ENCODE data around the gene TMEM259. TPM values are rescaled to one million over a fixed set of nuclear protein-coding genes. Genes with fewer than 3 reads are reported as not detected.

TMEM259 gene
- total RNA-seq, 1 experiment from 2014 or later: 202 TPM

DNA sequence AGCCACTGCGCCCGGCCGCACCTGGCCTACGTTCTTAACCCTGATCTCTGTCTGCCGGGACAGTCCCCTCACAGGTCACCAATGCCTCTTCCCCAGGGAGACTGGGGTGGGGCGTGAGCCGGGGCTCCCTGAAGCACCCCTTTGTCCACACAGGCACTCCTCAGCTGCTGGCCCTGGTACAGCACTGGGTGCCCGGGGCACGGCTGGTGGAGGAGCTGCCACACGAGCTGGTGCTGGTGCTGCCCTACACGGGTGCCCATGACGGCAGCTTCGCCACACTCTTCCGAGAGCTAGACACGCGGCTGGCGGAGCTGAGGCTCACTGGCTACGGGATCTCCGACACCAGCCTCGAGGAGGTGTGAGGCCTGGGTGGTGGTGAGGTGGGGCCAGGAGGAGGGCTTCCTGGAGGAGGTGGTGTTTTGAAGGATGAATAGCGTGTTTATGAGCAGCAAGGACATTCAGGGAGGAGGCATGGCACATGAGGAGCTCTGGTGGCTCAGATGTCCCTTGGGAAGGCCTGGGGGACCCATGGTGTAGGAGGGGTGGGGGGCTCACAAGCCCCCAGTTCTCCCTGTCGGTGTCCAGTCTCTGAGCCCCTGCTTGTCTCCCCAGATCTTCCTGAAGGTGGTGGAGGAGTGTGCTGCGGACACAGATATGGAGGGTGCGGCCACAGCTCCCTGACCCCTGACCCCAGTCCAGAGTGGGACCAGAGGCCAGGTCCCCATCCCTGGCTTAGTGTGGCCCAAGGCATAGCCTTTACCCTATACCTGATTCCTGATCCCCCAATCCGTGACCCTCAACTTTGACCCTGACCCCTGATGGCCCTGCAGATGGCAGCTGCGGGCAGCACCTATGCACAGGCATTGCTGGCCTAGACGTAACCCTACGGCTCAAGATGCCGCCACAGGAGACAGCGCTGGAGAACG is 32.5 kb upstream of the TMEM259 start:
- Histone ChIP-seq H4K20me1 (ENCODE audit: insufficient read depth) (no peaks in the 10 kb centered on the region), H3K9ac (ENCODE audit: low read length) (no peak overlapping the region), H3K9me2 (ENCODE audit: insufficient read depth) (no peaks in the 10 kb centered on the region), H3K79me2 (ENCODE audit: insufficient read depth, low read length) (no peaks in the 10 kb centered on the region), H3K4me3 (replicated peaks in 1 of 2; ENCODE audit: low read depth in 1 of 2, low read length in 2 of 2) (no peak overlapping the region), H2AFZ (ENCODE audit: low read depth, low read length, poor library complexity, severe bottlenecking) (no peak overlapping the region), H3K9me3 (ENCODE audit: control insufficient read depth in 1 of 2, insufficient read depth in 1 of 2, low read depth in 1 of 2, low read length in 2 of 2) (no peaks in the 10 kb centered on the region), H3K27ac (ENCODE audit: low read depth, low read length) (peak overlapping the region; percentile 10; the same call in 1 of the 2 replicates), H3K27me3 (ENCODE audit: insufficient read depth, low read length) (no peaks in the 10 kb centered on the region), H3K36me3 (ENCODE audit: control insufficient read depth in 1 of 2, insufficient read depth in 2 of 2, low read length in 2 of 2) (peaks cover 2 to 4% of the 10 kb centered on the region in 2 experiments; a peak in 3 of 4 replicates), H3K4me2 (ENCODE audit: low read length) (no peak overlapping the region), H3K4me1 (ENCODE audit: control insufficient read depth in 1 of 2, insufficient read depth in 2 of 2, low read length in 2 of 2) (peaks cover 0 to 13% of the 10 kb centered on the region in 2 experiments; a peak in 3 of 4 replicates)
- DNase-seq (ENCODE audit: low read depth, low spot score) (no peak), ATAC-seq (peak; percentile 19; the same call in 1 of the 2 replicates)
- ChIA-PET CTCF (no interaction called here), POLR2A (no interaction called here), RAD21 (ENCODE audit: low non-redundant PET in 1 of 2, low total read pairs in 2 of 2, uncharacterized antibody in 2 of 2, unreplicated experiment in 2 of 2) (no interaction called here)
- intact Hi-C loops (cut with micrococcal nuclease): no loop called here
- TF ChIP-seq POLR2A (IDR thresholded peaks at IDR 0.05; ENCODE audit: borderline replicate concordance, extremely low read depth, insufficient read depth, insufficient read length): no peak
- no TSS peak for BruUV-seq (replicated peaks)

DNA sequence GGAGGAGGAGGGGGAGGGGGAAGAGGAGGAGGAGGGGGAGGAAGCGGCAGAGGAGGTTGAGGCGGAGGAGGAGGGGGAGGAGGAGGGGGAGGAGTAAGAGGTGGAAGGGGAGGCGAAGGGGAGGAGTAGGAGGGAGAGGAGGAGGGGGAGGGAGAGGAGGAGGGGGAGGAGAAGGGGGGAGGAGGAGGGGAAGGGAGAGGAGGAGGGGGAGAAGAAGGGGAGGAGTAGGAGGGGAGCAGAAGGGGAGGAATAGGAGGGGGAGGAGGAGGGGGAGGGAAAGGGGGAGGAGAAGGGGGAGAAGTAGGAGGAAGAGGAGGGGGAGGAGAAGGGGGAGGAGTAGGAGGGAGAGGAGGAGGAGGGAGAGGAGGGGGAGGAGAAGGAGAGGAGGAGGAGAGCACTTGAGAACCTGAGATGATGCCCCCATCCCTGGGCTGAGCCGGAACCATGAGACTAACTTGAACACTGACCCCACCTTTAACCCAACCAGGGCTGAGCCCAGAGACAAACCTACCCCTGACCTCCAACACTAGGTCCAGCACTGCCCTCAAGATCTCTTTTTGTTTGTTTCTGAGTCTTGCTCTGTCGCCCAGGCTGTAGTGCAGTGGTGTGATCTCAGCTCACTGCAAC is 31.5 kb upstream of the TMEM259 start:
- TF ChIP-seq, protein P1, sequence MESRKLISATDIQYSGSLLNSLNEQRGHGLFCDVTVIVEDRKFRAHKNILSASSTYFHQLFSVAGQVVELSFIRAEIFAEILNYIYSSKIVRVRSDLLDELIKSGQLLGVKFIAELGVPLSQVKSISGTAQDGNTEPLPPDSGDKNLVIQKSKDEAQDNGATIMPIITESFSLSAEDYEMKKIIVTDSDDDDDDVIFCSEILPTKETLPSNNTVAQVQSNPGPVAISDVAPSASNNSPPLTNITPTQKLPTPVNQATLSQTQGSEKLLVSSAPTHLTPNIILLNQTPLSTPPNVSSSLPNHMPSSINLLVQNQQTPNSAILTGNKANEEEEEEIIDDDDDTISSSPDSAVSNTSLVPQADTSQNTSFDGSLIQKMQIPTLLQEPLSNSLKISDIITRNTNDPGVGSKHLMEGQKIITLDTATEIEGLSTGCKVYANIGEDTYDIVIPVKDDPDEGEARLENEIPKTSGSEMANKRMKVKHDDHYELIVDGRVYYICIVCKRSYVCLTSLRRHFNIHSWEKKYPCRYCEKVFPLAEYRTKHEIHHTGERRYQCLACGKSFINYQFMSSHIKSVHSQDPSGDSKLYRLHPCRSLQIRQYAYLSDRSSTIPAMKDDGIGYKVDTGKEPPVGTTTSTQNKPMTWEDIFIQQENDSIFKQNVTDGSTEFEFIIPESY (IDR thresholded peaks at IDR 0.05; ENCODE audit: extremely low read depth, insufficient replicate concordance, low read length): no peak
- TF ChIP-seq SIN3A (IDR thresholded peaks at IDR 0.05; ENCODE audit: low read depth) (no peak), FOSL1 (IDR thresholded peaks at IDR 0.05; ENCODE audit: low read depth) (no peak), SRF (IDR thresholded peaks at IDR 0.05; ENCODE audit: low read depth) (no peak), ZFX (IDR thresholded peaks at IDR 0.05) (no peak), CEBPB (IDR thresholded peaks at IDR 0.05; ENCODE audit: low read depth) (no peak), EGR1 (IDR thresholded peaks at IDR 0.05; ENCODE audit: low read depth) (no peak)
- TF ChIP-seq, protein P2, sequence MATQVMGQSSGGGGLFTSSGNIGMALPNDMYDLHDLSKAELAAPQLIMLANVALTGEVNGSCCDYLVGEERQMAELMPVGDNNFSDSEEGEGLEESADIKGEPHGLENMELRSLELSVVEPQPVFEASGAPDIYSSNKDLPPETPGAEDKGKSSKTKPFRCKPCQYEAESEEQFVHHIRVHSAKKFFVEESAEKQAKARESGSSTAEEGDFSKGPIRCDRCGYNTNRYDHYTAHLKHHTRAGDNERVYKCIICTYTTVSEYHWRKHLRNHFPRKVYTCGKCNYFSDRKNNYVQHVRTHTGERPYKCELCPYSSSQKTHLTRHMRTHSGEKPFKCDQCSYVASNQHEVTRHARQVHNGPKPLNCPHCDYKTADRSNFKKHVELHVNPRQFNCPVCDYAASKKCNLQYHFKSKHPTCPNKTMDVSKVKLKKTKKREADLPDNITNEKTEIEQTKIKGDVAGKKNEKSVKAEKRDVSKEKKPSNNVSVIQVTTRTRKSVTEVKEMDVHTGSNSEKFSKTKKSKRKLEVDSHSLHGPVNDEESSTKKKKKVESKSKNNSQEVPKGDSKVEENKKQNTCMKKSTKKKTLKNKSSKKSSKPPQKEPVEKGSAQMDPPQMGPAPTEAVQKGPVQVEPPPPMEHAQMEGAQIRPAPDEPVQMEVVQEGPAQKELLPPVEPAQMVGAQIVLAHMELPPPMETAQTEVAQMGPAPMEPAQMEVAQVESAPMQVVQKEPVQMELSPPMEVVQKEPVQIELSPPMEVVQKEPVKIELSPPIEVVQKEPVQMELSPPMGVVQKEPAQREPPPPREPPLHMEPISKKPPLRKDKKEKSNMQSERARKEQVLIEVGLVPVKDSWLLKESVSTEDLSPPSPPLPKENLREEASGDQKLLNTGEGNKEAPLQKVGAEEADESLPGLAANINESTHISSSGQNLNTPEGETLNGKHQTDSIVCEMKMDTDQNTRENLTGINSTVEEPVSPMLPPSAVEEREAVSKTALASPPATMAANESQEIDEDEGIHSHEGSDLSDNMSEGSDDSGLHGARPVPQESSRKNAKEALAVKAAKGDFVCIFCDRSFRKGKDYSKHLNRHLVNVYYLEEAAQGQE (IDR thresholded peaks at IDR 0.05; ENCODE audit: low read depth): no peak
- CTCF ChIA-PET: no interaction called here
- peaks cover 2 to 4% of the 10 kb centered on the region in 2 experiments; a peak in 3 of 4 replicates for H3K36me3 ChIP-seq (ENCODE audit: control insufficient read depth in 1 of 2, insufficient read depth in 2 of 2, low read length in 2 of 2)

More for the DNA sequence above, 31.5 kb upstream of the TMEM259 start:
- Histone ChIP-seq H4K20me1 (ENCODE audit: insufficient read depth) (no peaks in the 10 kb centered on the region), H3K4me1 (ENCODE audit: control insufficient read depth in 1 of 2, insufficient read depth in 2 of 2, low read length in 2 of 2) (peaks cover 0 to 18% of the 10 kb centered on the region in 2 experiments; a peak in 3 of 4 replicates), H3K79me2 (ENCODE audit: insufficient read depth, low read length) (no peaks in the 10 kb centered on the region), H3K4me3 (replicated peaks in 1 of 2; ENCODE audit: low read depth in 1 of 2, low read length in 2 of 2) (no peak overlapping the region), H3K27ac (ENCODE audit: low read depth, low read length) (no peak overlapping the region; the same call in 1 of the 2 replicates), H3K9me2 (ENCODE audit: insufficient read depth) (no peaks in the 10 kb centered on the region), H2AFZ (ENCODE audit: low read depth, low read length, poor library complexity, severe bottlenecking) (no peak overlapping the region), H3K4me2 (ENCODE audit: low read length) (no peak overlapping the region), H3K27me3 (ENCODE audit: insufficient read depth, low read length) (no peaks in the 10 kb centered on the region), H3K9me3 (ENCODE audit: control insufficient read depth in 1 of 2, insufficient read depth in 1 of 2, low read depth in 1 of 2, low read length in 2 of 2) (no peaks in the 10 kb centered on the region), H3K9ac (ENCODE audit: low read length) (no peak overlapping the region)
- ChIA-PET POLR2A (no interaction called here), RAD21 (ENCODE audit: low non-redundant PET in 1 of 2, low total read pairs in 2 of 2, uncharacterized antibody in 2 of 2, unreplicated experiment in 2 of 2) (no interaction called here)
- DNase-seq (ENCODE audit: low read depth, low spot score) (no peak), ATAC-seq (no peak)
- no TSS peak for BruUV-seq (replicated peaks)
- intact Hi-C loops (cut with micrococcal nuclease): no loop called here

Measured in HCT116 (cell line).